NOMO-1 treated with DMSO at 0.1 percent for 48 hours (cell line): Measurements from ENCODE around the gene SCN3B.

Source experiments
- DNase-seq: peaks from one replicate; lab custom pipeline; 2025; ENCODE audit not compliant: unreplicated experiment; lab: John Stamatoyannopoulos, UW

SCN3B gene

DNA sequence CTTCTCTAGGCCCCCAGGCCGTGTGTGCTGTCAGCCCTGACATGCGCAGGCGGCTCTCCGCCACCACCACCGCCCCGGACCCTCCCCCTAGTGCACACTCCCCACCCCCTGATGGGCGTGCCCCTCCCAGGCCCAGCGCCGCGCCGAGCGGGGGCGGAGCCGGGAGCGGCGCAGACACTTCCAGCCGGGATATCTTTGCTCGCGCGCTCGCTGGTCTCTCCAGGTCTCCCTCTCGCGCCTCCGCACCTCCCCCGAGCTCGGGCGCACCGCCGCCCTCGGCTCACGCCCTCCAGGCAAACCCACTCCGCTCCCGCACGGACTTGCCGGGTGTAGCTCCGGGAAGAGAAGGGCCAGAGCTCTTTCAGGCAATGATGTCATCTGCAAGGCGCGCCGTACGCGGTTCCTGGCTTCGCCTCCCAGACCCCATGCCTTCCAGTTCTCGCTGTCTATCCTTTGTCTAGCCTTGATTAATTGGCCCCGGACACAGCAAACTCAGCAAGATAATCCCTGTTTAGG, at the start of gene SCN3B:
Gene SCN3B, minus strand, starts transcription at position 59 of the 516 bp plus-strand sequence. CDS start 823 bp downstream, outside the sequence.
- DNase-seq, result peak; percentile 28

GRCh38 chr11:123702696-123703095, 48.3 kb upstream of the SCN3B start:
- no peak for DNase-seq

DNA sequence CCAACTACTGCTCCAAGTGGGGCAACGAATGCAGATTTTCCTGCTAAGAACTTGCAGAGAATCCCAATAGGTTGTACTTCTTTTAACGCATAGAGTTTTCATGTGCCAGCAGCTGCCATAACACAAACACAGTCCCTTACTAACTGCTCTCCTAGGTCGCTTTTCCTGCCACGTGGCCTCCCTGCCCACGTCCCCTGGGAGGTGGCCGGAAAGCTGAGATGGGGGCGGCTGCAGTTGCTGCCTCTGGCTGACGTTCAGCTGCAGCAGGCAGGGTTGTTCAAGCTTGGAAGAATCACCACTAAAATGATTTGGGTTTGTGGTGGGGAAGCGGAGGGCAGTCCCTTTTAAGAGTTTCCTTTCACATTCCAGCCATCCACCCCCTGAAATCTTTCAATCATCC, 47.7 kb upstream of the SCN3B start:
- no peak for DNase-seq

DNA sequence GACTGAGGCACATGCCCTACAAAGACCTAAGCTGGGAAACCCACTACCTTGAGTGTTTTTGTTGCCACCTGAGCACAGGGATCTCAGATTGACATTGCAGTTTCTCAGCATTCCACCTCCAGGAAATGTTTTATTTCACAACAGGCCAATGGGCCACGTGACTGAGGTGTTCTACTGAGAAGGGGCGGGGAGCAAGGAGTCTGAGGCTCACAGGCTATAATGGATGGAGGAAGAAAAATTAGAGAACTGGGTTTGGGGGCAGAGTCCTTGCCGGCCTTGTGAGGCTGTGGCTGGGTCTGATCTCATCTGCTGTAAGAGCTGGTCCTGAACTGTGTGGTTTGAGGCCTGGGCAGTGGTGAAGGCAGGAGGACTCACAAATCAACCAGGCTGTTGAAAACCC, 46.3 kb upstream of the SCN3B start:
- peak; percentile 72 for DNase-seq

GRCh38 chr11:123698546-123699127, 44.2 kb upstream of the SCN3B start:
- peak; percentile 22 for DNase-seq

- no peak for DNase-seq
Measured at GRCh38 chr11:123696183-123696582, 41.8 kb upstream of the SCN3B start.

DNA sequence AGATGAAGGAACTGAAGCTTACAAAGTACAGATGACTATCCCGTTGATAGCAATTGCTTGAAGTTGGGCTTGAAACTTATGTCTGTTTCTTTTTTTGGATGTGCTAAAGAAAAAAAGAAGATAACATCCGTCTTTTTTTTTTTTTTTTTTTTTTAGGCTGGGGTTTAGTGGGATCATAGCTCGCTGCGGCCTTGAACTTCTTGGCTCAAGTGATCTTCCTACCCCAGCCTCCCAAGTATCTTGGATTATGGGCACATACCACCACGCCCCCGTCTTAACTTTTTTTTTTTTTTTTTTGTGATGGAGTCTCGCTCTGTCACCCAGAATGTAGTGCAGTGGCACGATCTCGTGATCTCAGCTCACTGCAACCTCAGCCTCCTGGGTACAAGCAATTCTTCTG, 40.8 kb upstream of the SCN3B start:
- no peak for DNase-seq

- peak; percentile 76 for DNase-seq
Measured at GRCh38 chr11:123694551-123694950, 40.1 kb upstream of the SCN3B start.

DNA sequence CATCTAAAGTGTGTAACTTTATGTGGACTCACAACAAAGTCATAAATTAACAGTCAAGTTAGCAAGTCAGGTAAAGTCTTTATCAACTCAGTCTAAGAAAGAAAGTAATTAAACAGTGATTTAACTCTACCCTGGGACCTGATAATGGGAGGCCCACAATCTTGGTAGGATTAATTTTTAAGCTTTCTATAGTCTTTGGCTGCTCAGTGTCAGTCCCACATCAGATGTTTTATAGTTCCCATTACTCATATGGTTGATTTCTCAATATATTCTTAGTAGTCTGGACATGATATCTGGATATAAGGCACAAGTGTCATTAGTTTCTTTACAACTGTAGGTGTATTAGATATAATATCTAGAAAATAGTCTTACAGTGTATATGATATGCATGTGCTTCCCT, 38.5 kb upstream of the SCN3B start:
- no peak for DNase-seq

DNA sequence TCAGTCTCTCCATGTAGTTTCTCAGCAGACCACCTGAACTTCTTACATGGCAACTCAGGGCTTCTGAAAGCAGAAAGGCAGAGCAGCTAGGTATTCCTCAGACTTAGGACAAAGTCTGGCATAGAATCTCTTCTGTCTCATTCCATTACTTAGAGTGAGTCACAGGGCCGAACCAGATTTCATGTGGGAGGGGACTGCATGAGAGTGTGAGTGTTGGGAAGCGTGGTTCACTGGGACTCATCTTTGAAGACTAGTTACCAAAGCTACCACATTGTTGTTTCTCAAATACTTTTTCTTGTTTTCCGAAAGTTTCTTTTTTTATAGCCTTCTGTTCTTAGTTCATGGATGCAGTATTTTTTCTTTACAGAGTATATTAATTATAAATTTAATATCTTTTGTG, 36.1 kb upstream of the SCN3B start:
- DNase-seq, result no peak

GRCh38 chr11:123684601-123685000, 30.2 kb upstream of the SCN3B start:
- no peak for DNase-seq

DNA sequence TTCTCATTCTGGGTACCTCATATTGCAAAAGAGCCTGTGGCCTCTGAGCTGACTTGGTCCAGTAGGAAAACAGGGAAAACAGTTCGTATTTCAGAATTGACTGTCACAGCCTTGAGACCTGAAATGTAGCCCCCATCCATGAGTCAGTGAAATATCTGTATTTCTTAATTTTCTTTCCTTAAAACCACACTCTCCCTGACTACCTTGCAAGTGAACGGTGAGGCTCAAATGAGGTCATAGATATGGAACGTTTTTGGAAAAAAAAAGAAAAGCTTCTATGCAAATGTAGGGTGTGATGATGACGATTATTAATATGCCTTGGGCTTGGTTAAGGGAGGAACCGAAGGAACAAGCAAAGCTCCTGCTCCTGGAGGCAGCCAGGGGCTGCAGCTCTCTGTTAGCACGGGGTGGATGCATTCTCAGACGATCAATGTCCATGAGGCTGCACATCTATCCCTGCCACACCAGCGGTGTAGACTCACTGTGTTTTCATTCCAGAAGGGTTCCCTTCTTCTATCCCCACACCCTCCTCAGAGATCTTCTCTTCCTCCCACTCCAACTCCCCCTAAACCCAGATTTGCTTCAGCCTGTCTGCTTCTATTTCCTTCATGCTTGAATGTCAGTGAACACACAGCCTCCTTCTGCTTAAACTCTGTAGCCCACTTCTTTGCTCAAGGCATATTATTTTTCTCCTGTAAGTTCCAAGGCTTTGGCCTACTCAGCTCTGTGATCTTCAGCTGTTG, 29.2 kb upstream of the SCN3B start:
- DNase-seq, result no peak

- DNase-seq, result no peak
Measured at GRCh38 chr11:123682696-123683410, 28.4 kb upstream of the SCN3B start.

GRCh38 chr11:123681030-123681429, 26.6 kb upstream of the SCN3B start:
- no peak for DNase-seq

GRCh38 chr11:123678246-123678645, 23.8 kb upstream of the SCN3B start:
- DNase-seq, result no peak

DNA sequence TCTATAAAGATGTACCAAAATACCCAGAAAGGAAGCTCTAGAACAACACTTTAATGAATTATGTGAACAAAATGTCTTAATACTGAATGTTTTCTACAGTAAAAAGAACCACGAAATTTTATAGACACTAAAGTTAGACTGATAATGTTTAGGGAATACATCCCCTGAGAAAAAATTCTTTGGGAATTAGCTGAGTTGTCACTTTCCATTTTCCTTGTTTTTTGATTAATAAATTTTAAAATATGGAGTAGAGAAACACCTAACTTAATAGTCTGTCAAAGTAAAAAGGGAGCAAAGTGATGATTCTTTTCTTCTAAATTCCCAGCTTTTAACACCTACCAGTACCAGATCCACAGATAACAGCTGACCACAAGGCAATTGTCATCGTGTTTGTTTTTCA, 23.1 kb upstream of the SCN3B start:
- DNase-seq, result no peak

DNA sequence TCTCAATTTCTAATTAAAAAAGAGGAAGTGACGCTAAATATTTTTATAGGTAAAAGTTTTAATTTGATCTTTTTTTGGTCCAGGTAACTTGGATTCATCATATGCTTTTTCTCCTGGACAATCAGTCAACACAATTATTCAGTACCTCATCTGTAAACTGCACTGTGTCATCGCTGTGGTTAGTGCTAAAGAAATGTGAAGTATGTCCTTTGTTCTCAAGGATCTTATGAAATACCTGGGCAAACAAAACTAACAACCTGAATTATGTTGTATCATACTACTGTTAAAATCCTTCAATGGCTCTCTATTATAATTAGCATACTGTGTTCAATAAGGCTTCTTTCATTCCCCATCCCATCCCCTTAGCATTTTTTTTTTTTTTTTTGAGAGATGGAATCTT, 19.9 kb upstream of the SCN3B start:
- no peak for DNase-seq

DNA sequence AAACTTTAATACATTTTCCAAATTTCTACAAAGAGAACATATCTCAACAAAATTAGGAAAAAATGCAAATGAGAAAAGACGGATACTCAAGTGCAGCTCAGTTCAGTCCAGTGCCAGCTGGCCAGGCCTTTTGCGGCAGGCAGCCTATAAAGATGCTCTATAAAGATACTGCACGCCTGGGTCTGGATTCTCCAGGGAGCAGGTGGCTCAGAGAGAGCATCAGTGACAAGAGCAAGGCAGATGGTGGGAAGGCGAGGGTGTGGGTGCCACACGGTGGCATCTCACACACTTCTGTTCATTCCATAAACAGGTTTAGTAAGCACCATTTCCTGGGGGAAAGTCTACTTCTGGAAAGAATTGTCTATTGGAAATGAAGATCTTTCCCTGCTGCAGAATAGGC, 18.1 kb upstream of the SCN3B start:
- no peak for DNase-seq

GRCh38 chr11:123671534-123671933, 17.1 kb upstream of the SCN3B start:
- no peak for DNase-seq

DNA sequence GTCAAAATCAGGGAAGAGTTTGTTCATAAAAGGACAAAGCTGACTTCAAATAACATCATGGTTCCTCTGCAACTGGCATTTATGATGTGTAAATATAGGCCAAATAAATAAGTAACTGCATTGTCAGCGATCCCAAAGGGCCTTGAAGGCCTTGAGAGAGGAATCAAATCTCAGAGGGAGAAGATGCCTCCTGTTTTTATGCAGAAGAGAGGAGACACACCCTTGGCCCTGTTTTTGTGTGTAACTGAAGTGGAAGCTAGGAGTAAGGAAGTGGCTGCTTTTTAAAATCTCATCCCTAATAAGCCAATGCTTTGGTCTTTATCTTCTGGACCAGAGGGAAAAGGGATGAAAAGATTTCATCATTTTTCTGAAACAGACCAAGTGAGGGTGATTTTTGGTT, 15.7 kb upstream of the SCN3B start:
- DNase-seq, result no peak

GRCh38 chr11:123665306-123665705, 10.9 kb upstream of the SCN3B start:
- no peak for DNase-seq

DNA sequence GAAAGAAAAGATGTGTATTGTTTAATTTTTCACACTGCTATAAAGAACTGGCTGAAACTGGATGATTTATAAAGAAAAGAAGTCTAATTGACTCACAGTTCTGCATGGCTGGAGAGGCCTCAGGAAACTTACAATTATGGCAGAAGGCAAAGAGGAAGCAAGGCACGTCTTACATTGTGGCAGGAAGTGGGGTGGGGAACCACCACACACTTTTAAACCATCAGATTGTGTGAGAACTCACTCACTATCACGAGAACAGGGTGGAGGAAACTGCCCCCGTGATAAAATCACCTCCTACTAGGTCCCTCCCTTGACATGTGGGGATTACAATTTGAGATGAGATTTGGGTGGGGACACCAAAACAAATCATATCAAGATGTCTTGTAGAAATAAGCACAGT, 5.5 kb upstream of the SCN3B start:
- peak; percentile 62 for DNase-seq
